IMR-90 (cell line): ENCODE measurements around the gene INHBE. TPM values are rescaled to one million over a fixed set of nuclear protein-coding genes. Genes with fewer than 3 reads are reported as not detected.

Experiments
- ATAC-seq: fragments of 200-7000 bp; cut with Tn5 transposase; 2 replicates; pipeline ENCODE4 v1.9.1; 2020; ENCODE audit warnings: low read depth, mild to moderate bottlenecking, moderate library complexity
- BruUV-seq: library from RNA; stranded (reverse); fragments of 400-500 nt; replicated peaks from 2 replicates; lab custom pipeline; 2021; lab: Mats Ljungman, UMichigan
- CTCF ChIA-PET: fragments of 300-600 bp; formaldehyde crosslinking; extraction: SDS; loops from one replicate; lab custom pipeline; 2021; ENCODE audit warnings: antibody characterized with exemption; lab: Yijun Ruan, JAX
- POLR2A ChIA-PET: fragments of 300-600 bp; sonication (Branson Sonifier 250); formaldehyde crosslinking; loops from one replicate; lab custom pipeline; 2022; ENCODE audit warnings: antibody characterized with exemption; ENCODE audit not compliant: unreplicated experiment; lab: Charles Lee
- DNase-seq: peaks from one replicate; pipeline ENCODE4 v3.0.0; 2013
- H2AFZ ChIP-seq: replicated peaks from 2 replicates; pipeline ENCODE3; 2013; ENCODE audit warnings: low read length, mild to moderate bottlenecking; ENCODE audit not compliant: poor library complexity
- H2AK5ac ChIP-seq: 2 replicates; pipeline ENCODE4 v1.6.1; 2013; ENCODE audit warnings: low read depth, low read length, inconsistent platforms
- H2AK9ac ChIP-seq: replicated peaks from 2 replicates; pipeline ENCODE3; 2013; ENCODE audit warnings: mild to moderate bottlenecking, low read depth, low read length, moderate library complexity; ENCODE audit not compliant: poor library complexity
- H2BK120ac ChIP-seq: 2 replicates; pipeline ENCODE4 v1.6.1; 2013; ENCODE audit warnings: low read depth, low read length, inconsistent platforms
- H2BK15ac ChIP-seq: 3 replicates; pipeline ENCODE4 v1.6.1; 2013; ENCODE audit warnings: low read depth, low read length, inconsistent platforms
- H2BK20ac ChIP-seq: 2 replicates; pipeline ENCODE4 v1.6.1; 2013; ENCODE audit warnings: low read depth, mild to moderate bottlenecking, inconsistent platforms, low read length, moderate library complexity
- H2BK5ac ChIP-seq: 2 replicates; pipeline ENCODE4 v1.6.1; 2013; ENCODE audit warnings: mild to moderate bottlenecking, low read depth, low read length, inconsistent platforms; ENCODE audit not compliant: poor library complexity, severe bottlenecking
- H3K14ac ChIP-seq: replicated peaks from 2 replicates; pipeline ENCODE4 v1.6.1; 2013; ENCODE audit warnings: low read depth, low read length, inconsistent platforms
- H3K18ac ChIP-seq: 2 replicates; pipeline ENCODE4 v1.6.1; 2013; ENCODE audit warnings: low read depth, low read length, control low read depth
- H3K23ac ChIP-seq: 2 replicates; pipeline ENCODE4 v1.6.1; 2013; ENCODE audit warnings: low read depth, low read length, inconsistent platforms
- H3K27ac ChIP-seq: 2 replicates; pipeline ENCODE4 v1.5.1; 2013; ENCODE audit warnings: mild to moderate bottlenecking, control low read depth, low read length; ENCODE audit not compliant: insufficient read depth
- H3K27me3 ChIP-seq: 2 replicates; pipeline ENCODE4 v1.6.1; 2013; ENCODE audit warnings: low read length; ENCODE audit not compliant: control insufficient read depth, insufficient read depth
- H3K36me3 ChIP-seq: 2 replicates; pipeline ENCODE4 v1.6.1; 2013; ENCODE audit warnings: low read length, mixed read lengths; ENCODE audit not compliant: control insufficient read depth, insufficient read depth
- H3K4ac ChIP-seq: 2 replicates; pipeline ENCODE4 v1.6.1; 2013; ENCODE audit warnings: low read depth, low read length, inconsistent platforms
- H3K4me1 ChIP-seq: 2 replicates; pipeline ENCODE4 v1.6.1; 2013; ENCODE audit warnings: low read length, mixed read lengths; ENCODE audit not compliant: control insufficient read depth, insufficient read depth
- H3K4me2 ChIP-seq: 2 replicates; pipeline ENCODE4 v1.6.1; 2013; ENCODE audit warnings: low read depth, mild to moderate bottlenecking, control low read depth, low read length, moderate library complexity
- H3K4me3 ChIP-seq: 2 replicates; pipeline ENCODE4 v1.5.1; 2013; ENCODE audit warnings: low read depth, mild to moderate bottlenecking, control low read depth, low read length, moderate library complexity; ENCODE audit not compliant: insufficient read depth
- H3K56ac ChIP-seq: 2 replicates; pipeline ENCODE4 v1.6.1; 2013; ENCODE audit warnings: low read length, inconsistent platforms; ENCODE audit not compliant: insufficient read depth; ENCODE audit errors: extremely low read depth
- H3K79me1 ChIP-seq, 2 experiments: 2 replicates each; pipeline ENCODE4 v1.6.1; 2013; ENCODE audit warnings: low read length in 2 of 2, inconsistent platforms in 1 of 2, low read depth in 1 of 2
- H3K9ac ChIP-seq: 2 replicates; pipeline ENCODE4 v1.6.1; 2013; ENCODE audit warnings: low read depth, low read length, control low read depth
- H3K9me1 ChIP-seq: 2 replicates; pipeline ENCODE4 v1.6.1; 2013; ENCODE audit warnings: low read length, inconsistent platforms; ENCODE audit not compliant: insufficient read depth
- H3K9me3 ChIP-seq: 2 replicates; pipeline ENCODE4 v1.6.1; 2013; ENCODE audit warnings: low read length; ENCODE audit not compliant: control insufficient read depth, insufficient read depth
- H4K20me1 ChIP-seq: 2 replicates; pipeline ENCODE4 v1.6.1; 2013; ENCODE audit warnings: low read length, inconsistent platforms; ENCODE audit not compliant: insufficient read depth
- H4K5ac ChIP-seq: 2 replicates; pipeline ENCODE4 v1.6.1; 2013; ENCODE audit warnings: mild to moderate bottlenecking, low read depth, low read length, control low read depth
- H4K8ac ChIP-seq, 2 experiments: 2 replicates each; pipeline ENCODE4 v1.6.1; 2013; ENCODE audit warnings: low read depth in 2 of 2, low read length in 2 of 2, control low read depth in 1 of 2, inconsistent platforms in 1 of 2
- H4K91ac ChIP-seq: 2 replicates; pipeline ENCODE4 v1.6.1; 2013; ENCODE audit warnings: low read depth, low read length, inconsistent platforms; ENCODE audit not compliant: insufficient read depth
- NFE2L2 ChIP-seq: fragments of 150-350 bp; IDR thresholded peaks from 2 replicates; pipeline ENCODE4 v1.6.1; 2016; ENCODE audit warnings: low read depth, mild to moderate bottlenecking, low read length
- SMC3 ChIP-seq: fragments of 150-350 bp; IDR thresholded peaks from 2 replicates; pipeline ENCODE4 v1.6.1; 2016; ENCODE audit warnings: low read depth, mild to moderate bottlenecking, antibody characterized with exemption, low read length, moderate library complexity
- WGBS, 2 experiments: methylation state at CpG; one replicate each; pipeline versions ENCODE4 v1.1.5 to v1.1.7; 2013; ENCODE audit warnings: missing lambda C conversion rate in 2 of 2; ENCODE audit not compliant: insufficient read length in 1 of 2; ENCODE audit errors: extremely low coverage in 2 of 2; 5-methylcytosine and 5-hydroxymethylcytosine counted together
- dilution Hi-C: fragments of 300-500 bp; cut with HindIII; formaldehyde crosslinking; loops from one replicate; pipeline ENCODE4 v1.14.3; 2018; ENCODE audit warnings: low sequenced_read_pairs; ENCODE audit not compliant: unreplicated experiment
- in situ Hi-C: fragments of 300-500 bp; cut with MboI; formaldehyde crosslinking; loops from 3 replicates; pipeline ENCODE4 v1.14.3; 2019; ENCODE audit warnings: low sequenced_read_pairs, inconsistent platforms, mixed read lengths
- intact Hi-C: fragments of 100-400 bp; cut with micrococcal nuclease; formaldehyde crosslinking; loops from 2 replicates; pipeline ENCODE4 v1.10.0; 2022
- polyA plus RNA-seq, 3 experiments: library from polyadenylated mRNA; depleted of rRNA; stranded (reverse); fragments of >200 nt; gene quantifications; 2 replicates each; pipeline ENCODE4 v1.2.3, GENCODE V29; 2012; ENCODE audit warnings: low replicate concordance in 1 of 3
- total RNA-seq: library from RNA; depleted of rRNA; stranded (reverse); fragments of >200 nt; gene quantifications from 2 replicates; pipeline ENCODE4 v1.2.3, GENCODE V29; 2012
- TF ChIP-seq, protein P1 (sequence below): fragments of 150-350 bp; IDR thresholded peaks from 2 replicates; pipeline ENCODE4 v1.6.1; 2016; ENCODE audit warnings: low read depth, mild to moderate bottlenecking, low read length, moderate library complexity, borderline replicate concordance
- TF ChIP-seq, protein P2 (sequence below): conservative IDR thresholded peaks from 2 replicates; pipeline ENCODE4 v1.5.1; 2012; ENCODE audit warnings: mild to moderate bottlenecking, low read depth, low read length, improper control_type of control experiment

Gene INHBE
- total and polyA plus RNA-seq, 2 of the 4 experiments (the other 2 are of a cell fraction) = 0.90 to 1.7 TPM

DNA sequence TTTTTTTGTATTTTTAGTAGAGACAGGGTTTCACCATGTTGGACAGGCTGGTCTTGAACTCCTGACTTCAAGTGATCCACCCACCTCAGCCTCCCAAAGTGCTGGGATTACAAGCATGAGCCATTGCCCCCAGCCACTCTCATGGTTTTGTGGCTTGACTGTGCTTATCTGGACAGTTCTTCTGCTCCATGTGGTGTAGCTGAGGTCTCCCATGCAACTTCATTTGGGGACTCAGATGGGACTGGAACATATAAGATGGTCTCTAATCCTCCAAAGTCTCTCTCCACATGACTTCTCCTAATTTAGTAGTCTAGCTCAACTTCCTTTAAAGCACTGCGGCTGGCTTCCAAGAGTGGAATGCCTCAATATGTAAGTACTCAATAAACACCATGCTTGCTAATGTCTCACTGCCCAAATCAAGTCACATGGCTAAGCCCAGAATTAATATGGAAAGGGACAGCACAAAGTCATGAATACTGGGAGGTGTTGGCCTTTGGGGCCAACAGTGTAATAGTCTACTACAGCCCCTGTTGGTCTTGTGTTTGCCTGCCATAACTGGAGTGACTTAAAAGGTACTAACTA, 13.2 kb upstream of the INHBE start:
- dilution Hi-C loops = no loop called here

More for the DNA sequence above, 13.2 kb upstream of the INHBE start:
- Histone ChIP-seq H3K4ac (no peak overlapping the region), H2BK120ac (no peak overlapping the region), H3K14ac (no peak overlapping the region), H3K9me3 (no peaks in the 10 kb centered on the region), H4K5ac (no peak overlapping the region), H3K4me2 (no peak overlapping the region), H2AFZ (no peak overlapping the region), H3K9me1 (no peaks in the 10 kb centered on the region), H3K56ac (no peak overlapping the region), H4K8ac (no peak overlapping the region), H2AK9ac (no peak overlapping the region), H3K9ac (no peak overlapping the region), H2BK15ac (no peak overlapping the region), H3K36me3 (no peaks in the 10 kb centered on the region), H3K79me1 (no peaks in the 10 kb centered on the region), H3K4me3 (no peak overlapping the region), H2BK5ac (no peak overlapping the region), H2AK5ac (no peak overlapping the region), H3K23ac (no peak overlapping the region), H3K18ac (peak overlapping the region; percentile 85), H3K27me3 (no peaks in the 10 kb centered on the region), H2BK20ac (no peak overlapping the region), H4K20me1 (no peaks in the 10 kb centered on the region), H3K4me1 (no peaks in the 10 kb centered on the region), H3K27ac (no peak overlapping the region), H4K91ac (no peak overlapping the region)
- in situ Hi-C loops (no loop called here), intact Hi-C loops (no loop called here)
- no CpG with 5 or more reads among the region's 1 CpG for WGBS, 2 experiments
- BruUV-seq = no TSS peak
- ChIA-PET CTCF (interaction anchor here (0.6 kb wide), 1 partner anchor 14 kb away, joined by 3 read pairs; the partner anchor contains the start of gene INHBE), POLR2A (no interaction called here)
- no peak for ATAC-seq
- no peak for TF ChIP-seq SMC3
- TF ChIP-seq, protein P1, sequence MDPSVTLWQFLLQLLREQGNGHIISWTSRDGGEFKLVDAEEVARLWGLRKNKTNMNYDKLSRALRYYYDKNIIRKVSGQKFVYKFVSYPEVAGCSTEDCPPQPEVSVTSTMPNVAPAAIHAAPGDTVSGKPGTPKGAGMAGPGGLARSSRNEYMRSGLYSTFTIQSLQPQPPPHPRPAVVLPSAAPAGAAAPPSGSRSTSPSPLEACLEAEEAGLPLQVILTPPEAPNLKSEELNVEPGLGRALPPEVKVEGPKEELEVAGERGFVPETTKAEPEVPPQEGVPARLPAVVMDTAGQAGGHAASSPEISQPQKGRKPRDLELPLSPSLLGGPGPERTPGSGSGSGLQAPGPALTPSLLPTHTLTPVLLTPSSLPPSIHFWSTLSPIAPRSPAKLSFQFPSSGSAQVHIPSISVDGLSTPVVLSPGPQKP = no peak
- TF ChIP-seq, protein P2, sequence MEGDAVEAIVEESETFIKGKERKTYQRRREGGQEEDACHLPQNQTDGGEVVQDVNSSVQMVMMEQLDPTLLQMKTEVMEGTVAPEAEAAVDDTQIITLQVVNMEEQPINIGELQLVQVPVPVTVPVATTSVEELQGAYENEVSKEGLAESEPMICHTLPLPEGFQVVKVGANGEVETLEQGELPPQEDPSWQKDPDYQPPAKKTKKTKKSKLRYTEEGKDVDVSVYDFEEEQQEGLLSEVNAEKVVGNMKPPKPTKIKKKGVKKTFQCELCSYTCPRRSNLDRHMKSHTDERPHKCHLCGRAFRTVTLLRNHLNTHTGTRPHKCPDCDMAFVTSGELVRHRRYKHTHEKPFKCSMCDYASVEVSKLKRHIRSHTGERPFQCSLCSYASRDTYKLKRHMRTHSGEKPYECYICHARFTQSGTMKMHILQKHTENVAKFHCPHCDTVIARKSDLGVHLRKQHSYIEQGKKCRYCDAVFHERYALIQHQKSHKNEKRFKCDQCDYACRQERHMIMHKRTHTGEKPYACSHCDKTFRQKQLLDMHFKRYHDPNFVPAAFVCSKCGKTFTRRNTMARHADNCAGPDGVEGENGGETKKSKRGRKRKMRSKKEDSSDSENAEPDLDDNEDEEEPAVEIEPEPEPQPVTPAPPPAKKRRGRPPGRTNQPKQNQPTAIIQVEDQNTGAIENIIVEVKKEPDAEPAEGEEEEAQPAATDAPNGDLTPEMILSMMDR = no peak
- no peak for TF ChIP-seq NFE2L2
- peak; percentile 29 for DNase-seq
